Muscle layer of colon (tissue), 2 donors: ENCODE results near the gene FAT1.

ENCODE experiments used
- H3K27ac ChIP-seq: one replicate; pipeline ENCODE4 v1.7.0; 2013; ENCODE audit warnings: low read depth, mild to moderate bottlenecking, low read length, moderate library complexity
- H3K27me3 ChIP-seq, 2 donors: one replicate each; pipeline ENCODE4 v1.7.0; 2013; ENCODE audit warnings: low read length in 2 of 2, mild to moderate bottlenecking in 2 of 2; ENCODE audit not compliant: insufficient read depth in 2 of 2, control insufficient read depth in 1 of 2
- H3K36me3 ChIP-seq: one replicate; pipeline ENCODE4 v1.7.0; 2013; ENCODE audit warnings: mild to moderate bottlenecking, low read length; ENCODE audit not compliant: insufficient read depth
- H3K4me1 ChIP-seq: one replicate; pipeline ENCODE4 v1.7.0; 2013; ENCODE audit warnings: mild to moderate bottlenecking, low read length; ENCODE audit not compliant: insufficient read depth
- H3K4me3 ChIP-seq, 2 donors: one replicate each; pipeline ENCODE4 v1.7.0; 2013; ENCODE audit warnings: low read length in 2 of 2, low read depth in 1 of 2, mild to moderate bottlenecking in 1 of 2, moderate library complexity in 1 of 2
- H3K9ac ChIP-seq: one replicate; pipeline ENCODE4 v1.7.0; 2013; ENCODE audit warnings: low read length
- H3K9me3 ChIP-seq: one replicate; pipeline ENCODE4 v1.7.0; 2013; ENCODE audit warnings: mild to moderate bottlenecking, low read length
- donor health status: abdominal sarcoma.
- donor health status: Adenocarcinoma of cecum.

Gene FAT1

DNA sequence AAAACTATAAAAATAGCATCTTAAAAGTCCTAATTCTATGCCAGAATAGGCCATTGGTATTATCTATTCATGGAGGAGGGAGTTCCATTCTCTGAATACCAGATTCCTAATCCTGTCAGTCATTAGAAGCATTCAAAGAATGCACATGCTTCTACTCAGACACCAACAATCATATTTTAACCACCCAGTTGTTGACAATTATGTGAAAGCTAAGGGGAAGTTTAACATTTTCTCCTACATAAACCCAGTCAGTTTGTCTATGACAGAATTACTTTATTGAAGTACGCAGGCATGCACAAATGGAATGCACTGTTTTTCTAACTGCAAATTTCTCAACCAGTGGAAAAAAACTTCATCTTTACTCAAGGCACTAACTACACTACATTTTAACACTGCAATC, 98.7 kb downstream of the FAT1 start:
- no peaks in the 10 kb centered on the region for H3K4me1 ChIP-seq
- no peaks in the 10 kb centered on the region for H3K27me3 ChIP-seq
- H3K4me3 ChIP-seq: no peak overlapping the region
- no peak overlapping the region for H3K27ac ChIP-seq
- H3K9ac ChIP-seq: no peak overlapping the region
- no peaks in the 10 kb centered on the region for H3K9me3 ChIP-seq
- peaks cover 46% of the 10 kb centered on the region for H3K36me3 ChIP-seq

DNA sequence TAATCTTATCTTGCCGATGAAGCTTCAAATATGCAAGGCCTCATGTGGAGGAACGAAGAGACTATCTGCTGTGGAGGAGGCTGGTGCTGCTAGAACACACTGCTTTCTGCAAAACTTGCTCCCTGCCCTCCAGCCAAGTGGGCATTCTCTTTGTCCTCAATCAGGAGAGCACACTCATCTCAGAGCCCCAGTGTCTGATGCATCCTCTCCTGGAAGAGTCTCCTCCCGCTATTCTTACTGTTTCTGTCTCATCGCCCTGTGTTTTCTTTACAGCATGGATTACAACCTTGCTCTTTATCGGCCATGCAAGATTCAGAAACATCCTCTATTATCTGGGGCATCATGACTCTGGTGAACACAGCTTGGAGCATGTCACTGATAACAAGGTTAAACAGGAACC, 100.1 kb downstream of the FAT1 start:
- H3K4me3 ChIP-seq: no peak overlapping the region
- no peaks in the 10 kb centered on the region for H3K27me3 ChIP-seq
- no peak overlapping the region for H3K9ac ChIP-seq
- no peak overlapping the region for H3K27ac ChIP-seq
- H3K36me3 ChIP-seq: peaks cover 47% of the 10 kb centered on the region
- H3K4me1 ChIP-seq: no peaks in the 10 kb centered on the region
- no peaks in the 10 kb centered on the region for H3K9me3 ChIP-seq

GRCh38 chr4:186622788-186623464, 100.7 kb downstream of the FAT1 start:
- Histone ChIP-seq H3K4me3 (no peak overlapping the region), H3K9ac (no peak overlapping the region), H3K36me3 (peaks cover 41% of the 10 kb centered on the region), H3K27ac (no peak overlapping the region), H3K9me3 (no peaks in the 10 kb centered on the region), H3K4me1 (no peaks in the 10 kb centered on the region), H3K27me3 (no peaks in the 10 kb centered on the region)

GRCh38 chr4:186621959-186622553, 101.6 kb downstream of the FAT1 start:
- no peaks in the 10 kb centered on the region for H3K9me3 ChIP-seq
- no peaks in the 10 kb centered on the region for H3K27me3 ChIP-seq
- no peak overlapping the region for H3K27ac ChIP-seq
- no peaks in the 10 kb centered on the region for H3K4me1 ChIP-seq
- H3K36me3 ChIP-seq: peaks cover 35% of the 10 kb centered on the region
- H3K9ac ChIP-seq: no peak overlapping the region
- H3K4me3 ChIP-seq: no peak overlapping the region

DNA sequence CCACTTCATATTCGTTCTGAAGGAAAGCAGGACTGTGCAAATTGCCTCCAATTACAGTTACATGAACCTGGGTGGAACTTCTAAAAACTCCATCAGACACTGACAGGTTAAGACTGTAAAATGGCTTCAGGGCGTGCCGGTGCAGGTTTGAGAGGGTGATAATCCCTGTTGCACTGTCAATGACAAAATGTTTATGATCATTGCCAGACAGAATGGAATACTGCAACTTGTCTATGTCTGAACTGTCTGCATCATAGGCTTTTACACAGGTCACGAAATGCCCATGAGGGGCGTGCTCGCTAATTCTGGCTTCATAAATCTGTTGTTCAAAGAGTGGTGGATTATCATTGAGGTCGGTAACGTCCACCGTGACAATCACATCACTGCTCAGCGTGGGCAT, 104.6 kb downstream of the FAT1 start:
- Histone ChIP-seq H3K36me3 (peaks cover 48% of the 10 kb centered on the region), H3K4me3 (no peak overlapping the region), H3K9me3 (no peaks in the 10 kb centered on the region), H3K9ac (no peak overlapping the region), H3K4me1 (no peaks in the 10 kb centered on the region), H3K27ac (no peak overlapping the region), H3K27me3 (no peaks in the 10 kb centered on the region)

- H3K36me3 ChIP-seq: peaks cover 45% of the 10 kb centered on the region
- H3K27ac ChIP-seq: no peak overlapping the region
- no peak overlapping the region for H3K4me3 ChIP-seq
- H3K27me3 ChIP-seq: no peaks in the 10 kb centered on the region
- H3K9me3 ChIP-seq: no peaks in the 10 kb centered on the region
- H3K9ac ChIP-seq: no peak overlapping the region
- no peaks in the 10 kb centered on the region for H3K4me1 ChIP-seq
Observed at GRCh38 chr4:186617921-186618320, 105.7 kb downstream of the FAT1 start.

DNA sequence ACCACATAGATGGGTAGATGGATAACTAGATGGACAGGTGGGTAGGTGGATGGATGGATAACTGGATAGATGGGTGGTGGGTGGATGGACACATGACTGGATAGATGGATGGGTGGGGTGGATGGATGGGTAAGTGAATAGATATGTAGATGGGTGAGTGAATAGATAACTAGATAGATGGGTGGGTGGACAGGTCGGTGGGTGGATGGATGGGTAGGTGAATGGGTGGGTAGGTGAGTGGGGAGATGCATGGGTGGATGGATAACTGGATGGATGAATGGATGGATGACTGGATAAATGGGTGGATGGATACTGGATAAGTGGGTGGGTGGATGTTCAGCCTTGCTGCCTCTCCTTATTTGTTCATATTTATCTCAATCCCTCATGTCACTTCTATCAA, 116.2 kb downstream of the FAT1 start:
- no peak overlapping the region for H3K9ac ChIP-seq
- H3K27me3 ChIP-seq: no peaks in the 10 kb centered on the region
- H3K9me3 ChIP-seq: no peaks in the 10 kb centered on the region
- no peak overlapping the region for H3K4me3 ChIP-seq
- H3K4me1 ChIP-seq: no peaks in the 10 kb centered on the region
- no peak overlapping the region for H3K27ac ChIP-seq
- H3K36me3 ChIP-seq: peaks cover 66% of the 10 kb centered on the region

DNA sequence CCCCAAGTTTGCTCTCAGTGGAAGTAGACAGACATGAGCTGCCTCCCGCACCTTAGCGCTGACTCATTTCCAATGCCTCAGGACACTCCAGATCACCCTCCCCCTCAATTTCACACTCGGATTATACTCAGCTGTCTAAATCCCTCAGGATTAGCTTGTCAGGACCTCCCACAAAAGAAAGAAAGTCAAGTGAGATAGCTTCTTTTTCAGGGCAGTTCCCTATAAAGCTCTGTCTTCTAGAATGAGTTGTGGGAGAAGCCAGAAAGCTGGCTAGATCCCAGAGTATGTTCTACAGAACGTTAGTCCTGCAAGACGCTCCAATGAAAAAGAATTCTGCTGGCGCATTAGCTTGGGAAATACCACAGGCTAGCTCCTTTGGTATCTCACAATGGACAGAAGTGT, 117.1 kb downstream of the FAT1 start:
- H3K9me3 ChIP-seq: no peaks in the 10 kb centered on the region
- peaks cover 70% of the 10 kb centered on the region for H3K36me3 ChIP-seq
- no peaks in the 10 kb centered on the region for H3K27me3 ChIP-seq
- no peak overlapping the region for H3K4me3 ChIP-seq
- no peaks in the 10 kb centered on the region for H3K4me1 ChIP-seq
- no peak overlapping the region for H3K27ac ChIP-seq
- H3K9ac ChIP-seq: no peak overlapping the region

DNA sequence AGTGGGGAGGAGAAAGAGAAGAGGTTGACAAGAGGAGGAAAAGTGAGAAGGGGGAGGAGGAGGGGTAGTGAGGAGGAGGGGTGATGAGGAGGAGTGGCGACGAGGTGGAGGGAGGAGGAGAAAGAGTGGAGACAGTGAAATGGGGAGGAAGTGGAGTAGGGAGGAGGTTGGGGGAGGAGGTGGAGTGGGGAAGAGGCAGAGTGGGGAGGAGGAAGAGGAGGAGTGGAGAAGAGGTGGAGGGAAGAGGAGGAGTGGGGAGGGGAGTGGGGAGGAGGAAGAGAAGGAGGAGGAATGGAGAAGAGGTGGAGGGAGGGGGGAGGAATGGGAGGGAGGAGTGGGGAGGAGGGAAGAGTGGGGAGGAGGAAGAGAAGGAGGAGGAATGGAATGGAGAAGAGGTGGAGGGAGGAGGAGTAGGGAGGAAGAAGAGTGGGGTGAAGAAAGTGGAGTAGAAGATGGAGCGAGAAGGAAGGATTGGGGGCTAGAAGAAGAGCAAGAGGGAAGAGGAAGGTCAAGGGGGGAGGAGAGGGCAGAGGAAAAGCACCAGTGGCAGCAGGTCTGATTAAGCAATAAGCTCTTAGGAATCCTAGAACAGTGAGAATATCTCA, 118.3 kb downstream of the FAT1 start:
- H3K27me3 ChIP-seq: no peaks in the 10 kb centered on the region
- H3K4me1 ChIP-seq: no peaks in the 10 kb centered on the region
- peaks cover 63% of the 10 kb centered on the region for H3K36me3 ChIP-seq
- no peaks in the 10 kb centered on the region for H3K9me3 ChIP-seq
- no peak overlapping the region for H3K27ac ChIP-seq
- H3K4me3 ChIP-seq: no peak overlapping the region
- H3K9ac ChIP-seq: no peak overlapping the region

DNA sequence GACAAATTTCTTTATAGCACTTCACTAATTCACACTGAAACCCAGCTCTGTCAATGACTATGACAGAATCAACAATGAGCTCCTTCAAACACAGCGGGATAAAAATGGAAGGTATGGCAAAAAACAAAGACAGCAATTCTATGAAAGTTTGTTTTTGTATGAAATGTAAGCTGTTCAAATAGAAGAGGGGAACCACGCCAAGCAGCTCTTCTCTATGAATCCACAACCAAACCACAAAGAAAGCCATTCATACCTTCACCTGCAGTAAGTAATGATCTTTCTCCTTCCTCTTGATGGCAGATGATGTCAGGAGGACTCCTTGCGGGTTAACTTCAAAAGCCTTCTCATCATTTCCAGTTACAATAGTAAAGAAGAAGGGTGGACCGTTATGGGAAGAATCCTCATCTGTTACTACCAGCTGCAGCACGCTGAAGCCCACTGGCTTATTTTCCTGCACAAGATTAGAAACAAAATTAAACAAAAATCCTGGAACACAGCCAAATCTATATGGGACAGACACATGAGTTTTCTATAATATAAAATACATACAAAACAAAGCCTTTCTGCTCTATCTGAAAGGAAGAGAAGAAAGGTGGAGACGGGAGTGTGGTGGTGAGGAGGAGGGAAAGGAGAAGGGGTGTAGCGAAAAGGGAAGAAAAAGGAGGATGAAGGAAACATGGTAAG, 119.4 kb downstream of the FAT1 start:
- Histone ChIP-seq H3K4me1 (no peaks in the 10 kb centered on the region), H3K9ac (no peak overlapping the region), H3K36me3 (peaks cover 68% of the 10 kb centered on the region), H3K27me3 (no peaks in the 10 kb centered on the region), H3K27ac (no peak overlapping the region), H3K9me3 (no peaks in the 10 kb centered on the region), H3K4me3 (no peak overlapping the region)

- Histone ChIP-seq H3K9me3 (no peaks in the 10 kb centered on the region), H3K27ac (no peak overlapping the region), H3K4me3 (no peak overlapping the region), H3K36me3 (peaks cover 60% of the 10 kb centered on the region), H3K9ac (no peak overlapping the region), H3K27me3 (no peaks in the 10 kb centered on the region), H3K4me1 (no peaks in the 10 kb centered on the region)
Observed at GRCh38 chr4:186602978-186603377, 120.7 kb downstream of the FAT1 start.
